ENCODE results near the gene ARVCF. TPM values are rescaled to one million over a fixed set of nuclear protein-coding genes. Genes with fewer than 3 reads are reported as not detected.

The ARVCF gene
- total RNA-seq, 1 experiment from 2014 or later = 15.6 TPM

DNA sequence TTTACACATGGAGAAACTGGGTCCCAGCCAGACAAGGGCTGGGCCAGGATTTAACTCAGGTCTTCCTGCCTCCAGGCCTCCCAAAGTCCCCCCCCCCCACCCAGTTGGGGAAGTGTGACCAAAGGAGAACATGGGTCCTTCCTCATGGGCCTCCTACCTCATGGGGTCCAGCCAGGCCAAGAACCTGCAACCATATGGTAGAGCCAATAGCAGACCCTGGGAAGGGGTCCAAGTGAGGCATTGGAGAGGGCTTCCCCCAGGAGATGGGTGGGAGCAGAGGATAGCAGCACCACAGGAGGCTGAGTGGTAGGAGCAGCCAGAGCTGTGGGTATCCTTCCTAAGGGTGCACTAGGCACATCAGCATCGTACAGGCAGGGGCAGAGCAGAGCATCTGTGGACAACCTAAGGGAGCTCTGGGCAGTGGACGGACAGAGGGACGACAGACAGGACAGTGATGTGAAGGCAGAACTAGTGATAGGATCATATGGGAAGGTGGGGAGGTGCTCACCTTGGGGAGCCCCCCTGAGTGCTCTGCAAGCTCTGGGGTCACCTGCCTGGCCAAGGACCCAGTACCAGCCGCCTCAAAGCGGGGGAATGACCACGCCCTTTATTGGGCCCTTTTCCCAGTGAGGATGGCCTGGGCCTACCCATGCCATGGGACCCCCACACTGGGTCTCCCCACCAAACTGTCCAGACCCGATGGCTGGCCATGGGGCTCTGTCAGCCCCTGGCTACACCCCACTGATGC lies 4.5 kb downstream of the ARVCF start:
- no peak for TF ChIP-seq EZH2 (IDR thresholded peaks at IDR 0.05; ENCODE audit: low read depth)
- TF ChIP-seq, protein P1, sequence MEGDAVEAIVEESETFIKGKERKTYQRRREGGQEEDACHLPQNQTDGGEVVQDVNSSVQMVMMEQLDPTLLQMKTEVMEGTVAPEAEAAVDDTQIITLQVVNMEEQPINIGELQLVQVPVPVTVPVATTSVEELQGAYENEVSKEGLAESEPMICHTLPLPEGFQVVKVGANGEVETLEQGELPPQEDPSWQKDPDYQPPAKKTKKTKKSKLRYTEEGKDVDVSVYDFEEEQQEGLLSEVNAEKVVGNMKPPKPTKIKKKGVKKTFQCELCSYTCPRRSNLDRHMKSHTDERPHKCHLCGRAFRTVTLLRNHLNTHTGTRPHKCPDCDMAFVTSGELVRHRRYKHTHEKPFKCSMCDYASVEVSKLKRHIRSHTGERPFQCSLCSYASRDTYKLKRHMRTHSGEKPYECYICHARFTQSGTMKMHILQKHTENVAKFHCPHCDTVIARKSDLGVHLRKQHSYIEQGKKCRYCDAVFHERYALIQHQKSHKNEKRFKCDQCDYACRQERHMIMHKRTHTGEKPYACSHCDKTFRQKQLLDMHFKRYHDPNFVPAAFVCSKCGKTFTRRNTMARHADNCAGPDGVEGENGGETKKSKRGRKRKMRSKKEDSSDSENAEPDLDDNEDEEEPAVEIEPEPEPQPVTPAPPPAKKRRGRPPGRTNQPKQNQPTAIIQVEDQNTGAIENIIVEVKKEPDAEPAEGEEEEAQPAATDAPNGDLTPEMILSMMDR (conservative IDR thresholded peaks at IDR 0.05) = no peak
- BruUV-seq (replicated peaks) = no TSS peak
- CTCF ChIA-PET = no interaction called here
- H3K27ac ChIP-seq = no peak overlapping the region
- no peaks in the 10 kb centered on the region for H3K4me1 ChIP-seq (replicated peaks; ENCODE audit: insufficient read depth)
- no peaks in the 10 kb centered on the region for H3K9me3 ChIP-seq (ENCODE audit: insufficient read depth, low read depth)
- DNase-seq = no peak
- POLR2A ChIA-PET (ENCODE audit: unreplicated experiment) = no interaction called here
- intact Hi-C loops (cut with micrococcal nuclease; ENCODE audit: unreplicated experiment) = no loop called here
- H3K9me2 ChIP-seq (ENCODE audit: insufficient read depth) = no peaks in the 10 kb centered on the region
- H3K27me3 ChIP-seq (ENCODE audit: insufficient read depth, low read depth) = no peaks in the 10 kb centered on the region
- H3K4me3 ChIP-seq = no peak overlapping the region
- H3K36me3 ChIP-seq (ENCODE audit: low read depth) = no peaks in the 10 kb centered on the region
- no peak overlapping the region for H3K4me2 ChIP-seq
- H3F3A ChIP-seq (ENCODE audit: insufficient read depth, low read depth) = no peaks in the 10 kb centered on the region
- H4K20me1 ChIP-seq (ENCODE audit: insufficient read depth) = no peaks in the 10 kb centered on the region
- H3K79me2 ChIP-seq (ENCODE audit: low read depth) = no peaks in the 10 kb centered on the region
- no peak overlapping the region for H2AFZ ChIP-seq

DNA sequence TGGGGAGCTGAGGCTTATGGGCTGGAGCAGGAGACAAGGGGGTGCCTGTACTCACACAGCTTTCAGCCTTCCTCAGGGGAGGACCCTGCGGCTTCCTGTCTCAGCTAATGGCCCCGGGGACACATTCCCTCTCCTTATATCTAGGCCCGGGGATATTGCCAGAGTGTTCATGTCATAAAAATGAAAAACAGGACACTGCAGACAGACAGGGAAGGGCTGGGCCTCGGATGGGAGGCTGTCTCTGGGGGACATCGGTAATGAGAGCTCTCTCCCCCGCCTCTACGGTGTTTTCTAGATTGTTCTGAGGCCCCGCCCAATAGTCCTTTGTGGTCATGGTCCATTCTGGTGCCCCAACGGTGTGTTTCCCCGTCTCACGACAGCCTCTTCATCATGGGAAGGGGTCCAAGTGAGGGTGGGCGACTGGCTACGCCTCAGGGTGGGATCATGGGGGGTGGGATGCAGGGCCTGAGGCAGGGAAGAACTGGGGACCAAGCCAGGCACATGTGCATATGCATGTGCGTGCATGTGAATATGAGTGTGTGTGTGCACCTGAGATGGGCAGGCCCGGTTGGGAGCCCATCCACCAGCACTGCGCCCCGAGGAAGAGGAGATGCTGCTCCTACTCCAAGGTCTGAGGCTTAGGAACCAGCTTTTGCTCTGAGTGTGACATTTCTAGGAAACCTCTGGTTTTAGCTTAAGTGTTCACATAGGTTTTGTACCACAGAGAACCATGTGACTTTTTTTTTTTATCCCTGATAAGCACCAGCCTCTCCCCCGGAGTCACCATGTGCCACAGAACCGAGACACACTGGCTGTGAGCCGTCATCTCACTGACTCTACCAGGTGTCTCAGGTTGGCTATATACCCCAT lies 5.3 kb downstream of the ARVCF start:
- intact Hi-C loops (cut with micrococcal nuclease; ENCODE audit: unreplicated experiment) = no loop called here
- no peaks in the 10 kb centered on the region for H3K9me2 ChIP-seq (ENCODE audit: insufficient read depth)
- H2AFZ ChIP-seq = no peak overlapping the region
- no peaks in the 10 kb centered on the region for H3F3A ChIP-seq (ENCODE audit: insufficient read depth, low read depth)
- no peak overlapping the region for H3K4me3 ChIP-seq
- BruUV-seq (replicated peaks) = no TSS peak
- H3K27ac ChIP-seq = no peak overlapping the region
- H4K20me1 ChIP-seq (ENCODE audit: insufficient read depth) = no peaks in the 10 kb centered on the region
- POLR2A ChIA-PET (ENCODE audit: unreplicated experiment) = no interaction called here
- TF ChIP-seq EZH2 (IDR thresholded peaks at IDR 0.05; ENCODE audit: low read depth) = no peak
- TF ChIP-seq, protein P1 (conservative IDR thresholded peaks at IDR 0.05) = no peak
- no peaks in the 10 kb centered on the region for H3K79me2 ChIP-seq (ENCODE audit: low read depth)
- H3K9me3 ChIP-seq (ENCODE audit: insufficient read depth, low read depth) = no peaks in the 10 kb centered on the region
- DNase-seq = no peak
- no peaks in the 10 kb centered on the region for H3K4me1 ChIP-seq (replicated peaks; ENCODE audit: insufficient read depth)
- no peak overlapping the region for H3K4me2 ChIP-seq
- CTCF ChIA-PET = no interaction called here
- H3K27me3 ChIP-seq (ENCODE audit: insufficient read depth, low read depth) = no peaks in the 10 kb centered on the region
- H3K36me3 ChIP-seq (ENCODE audit: low read depth) = no peaks in the 10 kb centered on the region

DNA sequence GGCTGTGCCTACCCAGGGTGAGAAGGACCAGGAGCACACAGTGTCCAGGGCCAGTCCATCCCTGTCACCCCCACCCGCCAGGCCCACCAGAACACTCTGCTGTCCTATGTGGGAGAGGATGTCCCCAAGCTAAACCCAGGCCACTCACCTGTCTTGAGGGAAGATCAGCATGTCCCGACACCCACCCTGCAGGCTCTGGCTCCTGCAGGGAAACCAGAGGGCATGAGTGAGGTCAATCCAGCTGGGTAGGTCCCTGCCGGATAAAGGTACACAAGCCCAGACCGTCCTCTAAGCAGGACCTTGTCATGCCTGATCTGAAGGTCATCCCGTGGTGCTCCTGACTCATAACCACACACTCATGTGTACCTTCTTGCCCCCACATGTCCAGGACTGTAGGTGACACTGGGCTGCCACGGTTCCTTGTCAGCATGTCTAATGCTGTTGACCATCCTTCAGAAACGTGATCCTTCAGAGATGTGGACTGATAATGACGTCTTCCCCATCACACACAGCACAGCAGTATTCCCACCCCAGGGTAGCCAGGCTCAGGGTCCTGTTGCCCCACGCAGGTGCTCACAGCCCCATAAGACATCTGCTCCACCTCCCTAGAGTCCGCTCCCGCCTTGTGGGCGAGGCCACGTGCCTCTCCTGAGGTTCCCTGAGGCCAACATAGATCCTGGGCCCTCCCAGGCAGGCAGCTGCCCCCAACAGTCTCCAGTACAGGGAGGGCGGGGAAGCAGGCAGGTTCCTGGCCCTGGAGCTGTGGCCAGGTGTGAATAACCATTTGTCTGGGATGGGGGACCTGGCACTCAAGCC lies 6.1 kb downstream of the ARVCF start:
- Histone ChIP-seq H3F3A (ENCODE audit: insufficient read depth, low read depth) (no peaks in the 10 kb centered on the region), H3K9me2 (ENCODE audit: insufficient read depth) (no peaks in the 10 kb centered on the region), H3K36me3 (ENCODE audit: low read depth) (no peaks in the 10 kb centered on the region), H2AFZ (no peak overlapping the region), H3K27me3 (ENCODE audit: insufficient read depth, low read depth) (no peaks in the 10 kb centered on the region), H3K9me3 (ENCODE audit: insufficient read depth, low read depth) (no peaks in the 10 kb centered on the region), H3K27ac (no peak overlapping the region), H3K79me2 (ENCODE audit: low read depth) (no peaks in the 10 kb centered on the region), H4K20me1 (ENCODE audit: insufficient read depth) (no peaks in the 10 kb centered on the region), H3K4me1 (replicated peaks; ENCODE audit: insufficient read depth) (no peaks in the 10 kb centered on the region), H3K4me2 (no peak overlapping the region), H3K4me3 (no peak overlapping the region)
- ChIA-PET POLR2A (ENCODE audit: unreplicated experiment) (no interaction called here), CTCF (no interaction called here)
- TF ChIP-seq EZH2 (IDR thresholded peaks at IDR 0.05; ENCODE audit: low read depth) = no peak
- intact Hi-C loops (cut with micrococcal nuclease; ENCODE audit: unreplicated experiment) = no loop called here
- DNase-seq = no peak
- BruUV-seq (replicated peaks) = no TSS peak
